Trophoblast cell (in vitro differentiated cells and primary cell): ENCODE data around the gene MT1A.
A peak's percentile ranks its signal among the peaks of the same experiment; 100 is the strongest.

Experiments used
- DNase-seq, 2 donors: peaks; one replicate each; pipeline ENCODE4 v3.0.0-alpha.2; 2016
- H2AFZ ChIP-seq: 2 replicates; pipeline ENCODE4 v1.6.1; 2013; ENCODE audit warnings: low read length, moderate library complexity, mild to moderate bottlenecking; ENCODE audit not compliant: insufficient read depth, poor library complexity
- H2AK5ac ChIP-seq: 2 replicates; pipeline ENCODE4 v1.6.1; 2013; ENCODE audit warnings: mild to moderate bottlenecking, low read length
- H2BK120ac ChIP-seq: 2 replicates; pipeline ENCODE4 v1.6.1; 2013; ENCODE audit warnings: low read length, mild to moderate bottlenecking, moderate library complexity; ENCODE audit not compliant: insufficient read depth, poor library complexity
- H2BK12ac ChIP-seq: 2 replicates; pipeline ENCODE4 v1.6.1; 2013; ENCODE audit warnings: mild to moderate bottlenecking, low read length, moderate library complexity
- H2BK5ac ChIP-seq: 2 replicates; pipeline ENCODE4 v1.6.1; 2013; ENCODE audit warnings: low read length, low read depth, moderate library complexity, mild to moderate bottlenecking; ENCODE audit not compliant: poor library complexity
- H3K14ac ChIP-seq: 2 replicates; pipeline ENCODE4 v1.6.1; 2013; ENCODE audit warnings: mild to moderate bottlenecking, low read length
- H3K18ac ChIP-seq: 2 replicates; pipeline ENCODE4 v1.6.1; 2013; ENCODE audit warnings: mild to moderate bottlenecking, low read length
- H3K23ac ChIP-seq: 2 replicates; pipeline ENCODE4 v1.6.1; 2013; ENCODE audit warnings: low read length
- H3K27ac ChIP-seq: 2 replicates; pipeline ENCODE4 v1.5.1; 2013; ENCODE audit warnings: low read depth, mild to moderate bottlenecking, inconsistent platforms, low read length, moderate library complexity
- H3K27me3 ChIP-seq: 2 replicates; pipeline ENCODE4 v1.6.1; 2013; ENCODE audit warnings: inconsistent platforms, mild to moderate bottlenecking, low read length, moderate library complexity; ENCODE audit not compliant: insufficient read depth
- H3K36me3 ChIP-seq, 2 experiments: 1 replicate in 1 of 2; 2 replicates in 1 of 2; pipeline ENCODE4 v1.6.1; 2013; ENCODE audit warnings: low read length in 2 of 2, mild to moderate bottlenecking in 2 of 2, moderate library complexity in 1 of 2; ENCODE audit not compliant: insufficient read depth in 2 of 2, control insufficient read depth in 1 of 2
- H3K4ac ChIP-seq: 2 replicates; pipeline ENCODE4 v1.6.1; 2013; ENCODE audit warnings: low read depth, mild to moderate bottlenecking, low read length, moderate library complexity
- H3K4me1 ChIP-seq, 2 experiments: 1 replicate in 1 of 2; 2 replicates in 1 of 2; pipeline ENCODE4 v1.6.1; 2013; ENCODE audit warnings: low read length in 2 of 2, mild to moderate bottlenecking in 2 of 2, moderate library complexity in 1 of 2; ENCODE audit not compliant: insufficient read depth in 2 of 2, control insufficient read depth in 1 of 2
- H3K4me2 ChIP-seq: 2 replicates; pipeline ENCODE4 v1.6.1; 2013; ENCODE audit warnings: inconsistent platforms, mild to moderate bottlenecking, low read length, moderate library complexity
- H3K4me3 ChIP-seq: 2 replicates; pipeline ENCODE4 v1.5.1; 2013; ENCODE audit warnings: mild to moderate bottlenecking, low read depth, low read length, inconsistent platforms
- H3K79me1 ChIP-seq: one replicate; pipeline ENCODE4 v1.6.1; 2013; ENCODE audit warnings: low read length
- H3K79me2 ChIP-seq: 2 replicates; pipeline ENCODE4 v1.6.1; 2013; ENCODE audit warnings: low read length, mild to moderate bottlenecking; ENCODE audit not compliant: control insufficient read depth, insufficient read depth, poor library complexity
- H3K9ac ChIP-seq: 2 replicates; pipeline ENCODE4 v1.6.1; 2013; ENCODE audit warnings: mild to moderate bottlenecking, low read length
- H3K9me3 ChIP-seq: 2 replicates; pipeline ENCODE4 v1.6.1; 2013; ENCODE audit warnings: low read depth, mild to moderate bottlenecking, control low read depth, inconsistent platforms, low read length; ENCODE audit not compliant: insufficient read depth
- H4K12ac ChIP-seq: 2 replicates; pipeline ENCODE4 v1.6.1; 2013; ENCODE audit warnings: low read depth, mild to moderate bottlenecking, low read length, moderate library complexity
- H4K8ac ChIP-seq: 2 replicates; pipeline ENCODE4 v1.6.1; 2013; ENCODE audit warnings: low read depth, mild to moderate bottlenecking, low read length, moderate library complexity
- H4K91ac ChIP-seq: one replicate; pipeline ENCODE4 v1.6.1; 2013; ENCODE audit warnings: low read depth, mild to moderate bottlenecking, low read length, moderate library complexity
- WGBS: extraction: QIAGEN DNeasy Blood & Tissue Kit; methylation state at CpG from one replicate; pipeline ENCODE4 v1.1.7; 2013; ENCODE audit warnings: missing lambda C conversion rate; ENCODE audit not compliant: insufficient read length, insufficient coverage; ENCODE audit errors: extremely low coverage; 5-methylcytosine and 5-hydroxymethylcytosine counted together

The MT1A gene

DNA sequence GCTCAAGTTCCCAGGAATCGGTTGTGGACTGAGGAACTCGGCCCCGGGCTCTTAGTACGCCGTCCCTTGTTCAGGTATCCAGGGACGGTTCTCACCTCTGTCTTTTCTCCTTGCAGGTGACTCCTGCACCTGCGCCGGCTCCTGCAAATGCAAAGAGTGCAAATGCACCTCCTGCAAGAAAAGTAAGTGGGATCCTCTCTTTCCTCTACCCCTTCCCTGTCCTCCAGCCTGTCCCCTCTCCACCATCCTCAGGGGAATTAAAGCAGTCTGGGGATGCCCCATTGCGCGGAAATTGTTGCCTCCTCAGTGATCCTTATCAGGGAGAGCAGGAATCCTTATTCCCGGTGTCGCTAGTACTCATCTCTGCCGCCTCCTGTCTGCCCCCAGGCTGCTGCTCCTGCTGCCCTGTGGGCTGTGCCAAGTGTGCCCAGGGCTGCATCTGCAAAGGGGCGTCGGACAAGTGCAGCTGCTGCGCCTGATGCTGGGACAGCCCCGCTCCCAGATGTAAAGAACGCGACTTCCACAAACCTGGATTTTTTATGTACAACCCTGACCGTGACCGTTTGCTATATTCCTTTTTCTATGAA is 29.5 kb upstream of the MT1A start:
- Histone ChIP-seq H3K4me1 (peaks cover 27 to 31% of the 10 kb centered on the region in 2 experiments), H2AFZ (no peak overlapping the region), H3K9ac (no peak overlapping the region), H3K27ac (no peak overlapping the region), H2AK5ac (no peak overlapping the region), H3K4me2 (peak overlapping the region; percentile 77), H3K23ac (no peak overlapping the region), H3K27me3 (peaks cover 3% of the 10 kb centered on the region), H2BK120ac (no peak overlapping the region), H3K9me3 (no peaks in the 10 kb centered on the region), H4K8ac (no peak overlapping the region), H3K36me3 (no peaks in the 10 kb centered on the region), H2BK5ac (no peak overlapping the region), H4K91ac (no peak overlapping the region), H3K4ac (no peak overlapping the region), H3K79me2 (no peaks in the 10 kb centered on the region), H2BK12ac (no peak overlapping the region), H3K18ac (no peak overlapping the region), H3K14ac (no peak overlapping the region), H4K12ac (no peak overlapping the region), H3K79me1 (peaks cover 11% of the 10 kb centered on the region), H3K4me3 (no peak overlapping the region)
- WGBS: no CpG with 5 or more reads among the region's 21 CpGs
- peak in 1 of 2 donors; percentile 47 for DNase-seq

GRCh38 chr16:56609463-56609921 is 29.0 kb upstream of the MT1A start:
- no peak overlapping the region for H3K4me3 ChIP-seq
- H3K4me2 ChIP-seq: peak overlapping the region; percentile 50
- no peak overlapping the region for H4K8ac ChIP-seq
- H3K4ac ChIP-seq: no peak overlapping the region
- peak; percentile 28 to 58 for DNase-seq
- H2AK5ac ChIP-seq: no peak overlapping the region
- no peak overlapping the region for H4K91ac ChIP-seq
- H3K4me1 ChIP-seq: peaks cover 27 to 31% of the 10 kb centered on the region in 2 experiments
- H3K79me2 ChIP-seq: no peaks in the 10 kb centered on the region
- H2BK12ac ChIP-seq: no peak overlapping the region
- H2BK5ac ChIP-seq: no peak overlapping the region
- H3K9me3 ChIP-seq: no peaks in the 10 kb centered on the region
- no peak overlapping the region for H3K27ac ChIP-seq
- H3K9ac ChIP-seq: no peak overlapping the region
- no peak overlapping the region for H3K14ac ChIP-seq
- no peak overlapping the region for H3K23ac ChIP-seq
- no peak overlapping the region for H3K18ac ChIP-seq
- H3K36me3 ChIP-seq: no peaks in the 10 kb centered on the region
- peaks cover 11% of the 10 kb centered on the region for H3K79me1 ChIP-seq
- no CpG with 5 or more reads among the region's 6 CpGs for WGBS
- no peak overlapping the region for H2BK120ac ChIP-seq
- H2AFZ ChIP-seq: no peak overlapping the region
- H3K27me3 ChIP-seq: peaks cover 3% of the 10 kb centered on the region
- no peak overlapping the region for H4K12ac ChIP-seq

DNA sequence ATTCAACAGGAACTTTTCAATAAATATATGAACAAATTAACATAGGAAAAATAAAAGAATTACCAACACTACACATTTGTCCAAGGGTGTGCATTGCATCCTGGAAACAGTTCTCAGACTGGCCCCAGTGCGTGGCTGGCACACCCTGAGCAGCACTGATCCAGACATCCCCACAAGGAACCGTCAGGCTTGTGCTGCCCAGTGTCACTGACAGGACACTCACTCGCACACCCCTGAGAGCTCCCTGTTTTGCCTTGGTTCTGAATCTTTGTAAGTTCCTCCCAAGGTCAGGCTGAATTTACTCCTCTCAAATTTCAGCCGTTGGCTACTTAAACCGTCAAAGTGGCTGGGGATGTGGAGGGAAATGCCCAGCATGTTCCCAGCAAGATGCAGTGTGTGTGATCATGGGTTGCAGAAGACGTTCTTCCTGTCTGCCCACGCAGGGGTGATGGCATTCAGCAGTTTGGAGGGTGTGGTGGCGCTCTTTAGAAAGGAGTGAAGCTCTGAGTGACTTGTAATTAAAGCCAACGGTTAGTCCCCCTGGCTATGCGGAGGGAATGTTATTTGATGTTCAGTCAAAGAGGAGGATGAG is 28.4 kb upstream of the MT1A start:
- peaks cover 11% of the 10 kb centered on the region for H3K79me1 ChIP-seq
- peaks cover 3% of the 10 kb centered on the region for H3K27me3 ChIP-seq
- H4K91ac ChIP-seq: no peak overlapping the region
- H3K4me3 ChIP-seq: no peak overlapping the region
- H3K9ac ChIP-seq: no peak overlapping the region
- peaks cover 27 to 31% of the 10 kb centered on the region in 2 experiments for H3K4me1 ChIP-seq
- no peak overlapping the region for H2BK120ac ChIP-seq
- no peak overlapping the region for H2BK12ac ChIP-seq
- WGBS: no CpG with 5 or more reads among the region's 10 CpGs
- no peak overlapping the region for H3K18ac ChIP-seq
- H3K14ac ChIP-seq: no peak overlapping the region
- H3K27ac ChIP-seq: no peak overlapping the region
- H3K4ac ChIP-seq: no peak overlapping the region
- no peak overlapping the region for H4K12ac ChIP-seq
- peak; percentile 45 to 50 for DNase-seq
- H2AK5ac ChIP-seq: no peak overlapping the region
- no peaks in the 10 kb centered on the region for H3K36me3 ChIP-seq
- no peaks in the 10 kb centered on the region for H3K9me3 ChIP-seq
- peak overlapping the region; percentile 10 for H2AFZ ChIP-seq
- no peak overlapping the region for H3K4me2 ChIP-seq
- H3K79me2 ChIP-seq: no peaks in the 10 kb centered on the region
- no peak overlapping the region for H4K8ac ChIP-seq
- H3K23ac ChIP-seq: no peak overlapping the region
- H2BK5ac ChIP-seq: no peak overlapping the region

DNA sequence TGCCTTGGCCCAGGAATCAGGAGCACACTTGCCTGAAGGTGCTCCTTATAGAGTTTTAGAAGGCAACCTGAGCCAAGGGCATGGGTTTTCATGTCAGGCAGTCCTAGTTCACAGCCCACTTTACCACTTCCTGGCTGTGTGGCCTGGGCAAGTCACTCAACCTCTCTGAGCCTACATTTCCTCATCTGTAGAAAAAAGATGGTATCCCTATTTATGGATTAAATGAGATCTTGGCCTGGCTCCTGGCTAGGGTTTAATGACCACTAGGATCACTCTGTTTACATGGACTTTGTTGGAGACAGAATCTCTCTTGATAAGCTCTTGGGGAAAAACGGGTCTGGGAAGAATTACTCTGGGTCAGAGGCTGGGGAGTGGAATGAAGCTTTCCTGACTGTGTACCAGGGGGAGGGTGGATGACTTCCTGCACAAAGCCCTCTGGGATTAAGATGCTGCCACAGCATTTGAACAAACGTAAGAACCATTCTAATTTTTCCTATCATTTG is 27.8 kb upstream of the MT1A start:
- Histone ChIP-seq H2AK5ac (no peak overlapping the region), H4K91ac (no peak overlapping the region), H3K4ac (no peak overlapping the region), H3K23ac (no peak overlapping the region), H2BK5ac (no peak overlapping the region), H3K4me2 (no peak overlapping the region), H3K27me3 (peaks cover 3% of the 10 kb centered on the region), H3K9ac (no peak overlapping the region), H3K79me1 (peaks cover 11% of the 10 kb centered on the region), H3K79me2 (no peaks in the 10 kb centered on the region), H3K4me1 (peaks cover 27 to 31% of the 10 kb centered on the region in 2 experiments), H2BK12ac (no peak overlapping the region), H4K8ac (no peak overlapping the region), H3K18ac (no peak overlapping the region), H4K12ac (no peak overlapping the region), H3K9me3 (no peaks in the 10 kb centered on the region), H3K4me3 (no peak overlapping the region), H2BK120ac (no peak overlapping the region), H3K27ac (no peak overlapping the region), H3K36me3 (no peaks in the 10 kb centered on the region), H2AFZ (no peak overlapping the region), H3K14ac (no peak overlapping the region)
- no peak for DNase-seq
- no CpG with 5 or more reads among the region's 2 CpGs for WGBS
